Right renal cortex interstitium (tissue), 3 donors: Measurements from ENCODE around the gene SLC6A11. TPM values are rescaled to one million over a fixed set of nuclear protein-coding genes. Genes with fewer than 3 reads are reported as not detected.

ENCODE experiments used
- DNase-seq, 3 donors: peaks; one replicate each; pipeline ENCODE4 v3.0.0-alpha.2; 2013; ENCODE audit warnings: low read depth in 3 of 3, low spot score in 2 of 3
- polyA plus RNA-seq, 3 donors: library from polyadenylated mRNA; unstranded; fragments of 120-200 nt; gene quantifications; one replicate each; pipeline ENCODE4 v1.2.1, GENCODE V29; 2013; ENCODE audit not compliant: insufficient read length in 3 of 3

SLC6A11 gene
- polyA plus RNA-seq, 3 donors, result 0.06 to 0.08 (median 0.08) TPM

DNA sequence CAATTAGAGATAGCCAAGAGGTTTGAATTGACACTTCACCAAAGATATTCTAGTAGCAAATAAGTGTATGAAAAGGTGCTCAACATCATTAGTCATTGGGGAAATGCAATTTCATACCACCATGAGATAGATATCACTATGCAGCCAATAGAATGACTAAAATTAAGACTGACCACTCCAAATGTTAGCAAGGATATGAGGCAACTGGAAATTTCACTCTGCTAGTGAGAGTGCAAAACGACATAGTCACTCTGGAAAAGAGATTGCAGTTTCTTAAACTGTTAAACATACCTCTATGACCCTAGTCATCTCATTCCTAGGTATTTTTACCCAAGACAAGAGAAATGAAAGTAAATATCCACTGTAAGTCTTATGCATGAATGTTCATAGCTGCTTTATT is 27.6 kb upstream of the SLC6A11 start:
- DNase-seq, result no peak

- DNase-seq, result no peak
Measured at GRCh38 chr3:10790713-10791112, 25.3 kb upstream of the SLC6A11 start.

GRCh38 chr3:10792208-10792607 is 23.8 kb upstream of the SLC6A11 start:
- DNase-seq, result no peak

GRCh38 chr3:10798600-10799367 is 17.2 kb upstream of the SLC6A11 start:
- DNase-seq, result no peak

DNA sequence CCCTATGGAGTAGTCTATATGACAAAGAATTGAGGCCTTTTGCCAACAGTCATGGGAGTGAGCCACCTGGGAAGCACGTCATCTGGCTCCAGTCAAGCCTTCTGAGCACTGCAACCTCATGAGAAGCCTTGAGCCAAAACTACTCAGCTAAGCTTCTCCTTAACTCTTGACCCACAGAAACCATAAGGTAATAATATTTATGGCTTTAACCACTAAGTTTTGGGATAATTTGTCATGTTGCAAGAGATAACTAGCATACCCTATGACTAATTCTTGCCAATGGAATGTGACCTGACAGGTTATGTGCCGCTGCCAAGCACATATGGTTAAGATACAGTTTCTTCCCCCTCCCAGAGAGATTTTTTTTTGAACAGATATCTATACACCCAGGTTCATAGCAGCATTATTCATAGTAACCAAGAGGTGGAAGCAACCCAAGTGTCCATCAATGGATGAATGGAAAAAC is 11.8 kb upstream of the SLC6A11 start:
- no peak for DNase-seq

GRCh38 chr3:10806006-10806405 is 10.0 kb upstream of the SLC6A11 start:
- no peak for DNase-seq

GRCh38 chr3:10808130-10808735 is 7.8 kb upstream of the SLC6A11 start:
- DNase-seq, result no peak

- no peak for DNase-seq
Measured at GRCh38 chr3:10808974-10809373, 7.1 kb upstream of the SLC6A11 start.

- DNase-seq, result no peak
Measured at GRCh38 chr3:10810376-10810775, 5.7 kb upstream of the SLC6A11 start.

GRCh38 chr3:10813425-10813824 is 2.6 kb upstream of the SLC6A11 start:
- no peak for DNase-seq

GRCh38 chr3:10814623-10815022 is 1.4 kb upstream of the SLC6A11 start:
- DNase-seq, result no peak

DNA sequence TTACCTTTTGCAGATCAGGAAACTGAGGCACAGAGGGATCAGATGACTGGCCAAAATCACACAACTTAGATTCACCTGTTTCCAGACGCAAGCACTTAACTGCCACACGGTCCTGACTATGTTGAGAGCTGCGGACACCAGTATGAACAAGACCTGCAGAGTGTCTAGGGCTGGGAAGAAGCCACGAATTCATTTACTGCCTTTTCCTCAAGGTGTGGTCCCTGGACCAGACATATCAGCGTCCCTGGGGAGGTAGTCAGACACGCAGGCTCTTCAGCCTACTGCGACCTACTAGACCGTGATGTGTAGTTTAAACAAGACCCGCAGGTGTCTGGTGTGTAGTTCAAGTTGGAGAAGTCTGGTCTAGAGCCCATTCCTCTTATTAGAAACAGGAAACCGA is 541 bp upstream of the SLC6A11 start:
- no peak for DNase-seq

GRCh38 chr3:10816863-10817253 is 830 bp downstream of the SLC6A11 start:
- no peak for DNase-seq

- DNase-seq, result no peak
Measured at GRCh38 chr3:10817506-10817905, 1.5 kb downstream of the SLC6A11 start.

DNA sequence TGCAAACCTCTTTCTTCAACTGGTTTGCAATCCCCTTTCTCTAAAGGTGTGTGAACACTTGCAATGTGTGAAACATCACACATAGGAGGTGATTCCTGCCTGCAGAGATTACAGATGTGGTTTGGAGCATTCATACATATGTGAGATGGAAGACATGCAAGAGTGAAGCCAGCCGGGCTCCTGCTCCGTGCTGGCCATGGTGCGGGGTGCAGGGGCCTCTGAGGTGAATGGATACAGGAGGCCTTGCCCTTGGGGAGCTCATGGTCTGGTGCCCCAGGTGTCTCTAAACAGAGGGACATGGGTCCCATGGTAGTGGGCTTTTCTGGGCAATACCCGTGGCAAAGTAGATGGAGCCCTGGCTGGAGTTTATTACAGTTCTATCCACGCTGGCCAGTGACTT is 6.0 kb downstream of the SLC6A11 start:
- no peak for DNase-seq

DNA sequence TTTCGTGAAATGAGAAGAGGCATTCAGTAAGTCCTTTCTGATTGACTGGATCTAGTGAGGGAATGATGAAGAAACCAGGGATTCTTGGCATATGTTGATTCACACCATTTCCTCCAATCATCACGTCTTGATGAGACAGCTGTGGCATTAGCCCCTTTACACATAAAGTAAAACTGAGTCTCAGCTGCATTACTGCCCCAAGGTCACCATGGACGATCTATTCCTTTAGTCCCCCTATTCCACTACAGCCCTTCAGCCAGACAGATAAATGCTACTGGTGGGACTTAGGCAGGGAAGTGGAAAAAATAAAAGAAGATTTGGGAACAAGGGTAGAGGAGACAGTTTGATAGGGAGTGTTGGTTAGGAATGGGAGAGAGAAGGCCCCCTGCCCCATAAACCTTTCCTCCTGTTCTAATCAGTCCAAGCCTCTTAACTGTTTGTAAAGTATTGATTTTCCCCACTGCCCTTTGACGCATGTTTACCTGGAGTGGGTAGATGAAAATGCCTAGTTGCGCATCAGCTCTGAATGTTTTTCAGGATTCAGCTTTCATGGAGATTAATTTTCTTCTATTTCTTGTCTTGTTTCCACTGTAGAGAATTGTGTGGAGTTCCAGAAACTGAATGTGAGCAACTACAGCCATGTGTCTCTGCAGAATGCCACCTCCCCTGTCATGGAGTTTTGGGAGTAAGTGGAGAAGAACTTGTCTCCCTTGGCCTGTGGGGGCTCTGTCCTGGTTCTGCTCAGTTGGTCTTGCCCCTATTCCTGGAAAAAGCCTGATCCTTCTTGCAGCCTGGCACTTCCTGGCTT is 6.9 kb downstream of the SLC6A11 start:
- DNase-seq, result no peak

DNA sequence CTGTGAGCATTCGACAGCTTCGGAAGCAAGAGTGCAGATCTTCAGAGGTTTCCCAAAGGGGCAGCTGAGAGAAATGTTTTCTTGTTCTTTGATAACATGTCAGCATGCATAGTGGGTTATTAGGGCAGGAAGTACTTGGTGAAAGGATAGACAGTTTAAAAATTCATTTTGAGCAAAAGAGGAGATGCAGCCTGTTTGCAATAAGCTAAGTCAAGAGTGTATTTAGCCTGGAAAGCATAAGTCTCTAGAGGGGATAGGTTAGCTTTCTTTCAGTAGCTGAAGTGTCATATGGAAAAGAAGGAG is 7.4 kb downstream of the SLC6A11 start:
- DNase-seq, result no peak

DNA sequence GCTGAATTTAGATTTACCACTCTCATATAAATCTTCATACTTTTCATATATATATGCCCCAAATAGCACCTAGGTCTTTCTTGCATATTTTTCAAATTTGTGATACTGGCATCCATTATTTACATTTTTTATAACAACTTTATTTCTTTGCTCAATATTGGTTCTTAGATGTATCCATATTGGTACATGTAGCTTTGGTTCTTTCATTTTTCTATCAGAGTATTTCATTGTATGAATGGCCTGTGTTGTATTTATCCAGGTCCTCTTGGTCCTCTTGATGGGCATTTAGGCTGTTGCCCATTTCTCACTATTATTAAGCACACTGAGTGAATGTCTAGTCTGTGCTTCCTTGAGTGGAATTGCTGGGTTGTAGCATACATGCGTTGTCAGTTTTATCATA is 8.4 kb downstream of the SLC6A11 start:
- no peak for DNase-seq

GRCh38 chr3:10833855-10834414 is 17.9 kb downstream of the SLC6A11 start:
- DNase-seq, result no peak

DNA sequence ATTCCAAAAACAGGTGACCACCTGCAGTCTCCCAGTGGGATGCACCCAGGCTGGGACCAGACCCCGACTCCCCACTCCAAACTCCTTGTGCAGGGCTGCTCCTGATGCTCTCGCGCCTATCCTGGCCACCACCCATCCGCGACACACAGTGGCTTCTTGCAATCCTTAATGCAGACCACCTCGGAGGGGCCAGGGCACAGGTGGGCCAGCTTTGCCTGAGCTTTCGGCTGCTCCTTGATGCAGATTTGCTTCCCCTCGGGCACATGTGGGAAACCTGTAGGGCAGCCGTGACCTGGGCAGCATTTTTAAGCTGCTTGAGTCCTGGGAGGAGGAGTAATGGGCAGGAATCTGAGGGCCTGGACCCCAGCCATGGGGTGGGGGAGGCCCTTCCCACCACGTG is 18.9 kb downstream of the SLC6A11 start:
- DNase-seq, result no peak

DNA sequence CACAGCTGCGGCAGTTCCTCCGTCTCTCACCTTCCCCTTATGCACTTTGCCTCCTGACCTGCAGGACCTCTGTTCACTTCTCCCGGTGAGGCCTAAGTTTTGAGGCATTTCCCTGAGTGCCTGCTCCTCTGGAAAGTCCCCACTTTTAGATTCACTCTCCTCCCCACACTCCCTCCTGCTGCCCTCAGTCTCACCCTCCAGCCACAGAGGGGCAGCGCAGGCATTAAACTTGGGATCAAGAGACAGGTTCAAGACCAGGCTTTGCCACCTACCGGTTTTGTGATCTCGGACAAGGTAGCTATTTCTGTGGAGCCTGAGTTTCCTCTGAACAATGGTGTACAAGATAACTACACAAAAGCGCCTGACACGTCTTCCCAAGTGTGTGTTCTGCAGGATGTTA is 19.4 kb downstream of the SLC6A11 start:
- no peak for DNase-seq

- DNase-seq, result no peak
Measured at GRCh38 chr3:10836676-10837075, 20.6 kb downstream of the SLC6A11 start.
